ENCODE data around the gene PRKG2.
"Not testable (repeated sequence)": the region's sequence is repeated elsewhere in the genome, so short reads cannot be mapped to it uniquely, and the experiment has no call there.

Gene PRKG2, protein sequence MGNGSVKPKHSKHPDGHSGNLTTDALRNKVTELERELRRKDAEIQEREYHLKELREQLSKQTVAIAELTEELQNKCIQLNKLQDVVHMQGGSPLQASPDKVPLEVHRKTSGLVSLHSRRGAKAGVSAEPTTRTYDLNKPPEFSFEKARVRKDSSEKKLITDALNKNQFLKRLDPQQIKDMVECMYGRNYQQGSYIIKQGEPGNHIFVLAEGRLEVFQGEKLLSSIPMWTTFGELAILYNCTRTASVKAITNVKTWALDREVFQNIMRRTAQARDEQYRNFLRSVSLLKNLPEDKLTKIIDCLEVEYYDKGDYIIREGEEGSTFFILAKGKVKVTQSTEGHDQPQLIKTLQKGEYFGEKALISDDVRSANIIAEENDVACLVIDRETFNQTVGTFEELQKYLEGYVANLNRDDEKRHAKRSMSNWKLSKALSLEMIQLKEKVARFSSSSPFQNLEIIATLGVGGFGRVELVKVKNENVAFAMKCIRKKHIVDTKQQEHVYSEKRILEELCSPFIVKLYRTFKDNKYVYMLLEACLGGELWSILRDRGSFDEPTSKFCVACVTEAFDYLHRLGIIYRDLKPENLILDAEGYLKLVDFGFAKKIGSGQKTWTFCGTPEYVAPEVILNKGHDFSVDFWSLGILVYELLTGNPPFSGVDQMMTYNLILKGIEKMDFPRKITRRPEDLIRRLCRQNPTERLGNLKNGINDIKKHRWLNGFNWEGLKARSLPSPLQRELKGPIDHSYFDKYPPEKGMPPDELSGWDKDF

GRCh38 chr4:81214881-81215868 lies at the start of gene PRKG2:
Gene PRKG2, minus strand, starts transcription at chr4:81215222. Its CDS starts 10,175 bp downstream, at chr4:81205047.
- peak in 2 of 3 experiments; percentile 70 to 71 for DNase-seq

- peak in 1 of 3 experiments; percentile 28 for DNase-seq
These were observed 45.5 kb upstream of the PRKG2 start for GRCh38 chr4:81260443-81261101.

DNA sequence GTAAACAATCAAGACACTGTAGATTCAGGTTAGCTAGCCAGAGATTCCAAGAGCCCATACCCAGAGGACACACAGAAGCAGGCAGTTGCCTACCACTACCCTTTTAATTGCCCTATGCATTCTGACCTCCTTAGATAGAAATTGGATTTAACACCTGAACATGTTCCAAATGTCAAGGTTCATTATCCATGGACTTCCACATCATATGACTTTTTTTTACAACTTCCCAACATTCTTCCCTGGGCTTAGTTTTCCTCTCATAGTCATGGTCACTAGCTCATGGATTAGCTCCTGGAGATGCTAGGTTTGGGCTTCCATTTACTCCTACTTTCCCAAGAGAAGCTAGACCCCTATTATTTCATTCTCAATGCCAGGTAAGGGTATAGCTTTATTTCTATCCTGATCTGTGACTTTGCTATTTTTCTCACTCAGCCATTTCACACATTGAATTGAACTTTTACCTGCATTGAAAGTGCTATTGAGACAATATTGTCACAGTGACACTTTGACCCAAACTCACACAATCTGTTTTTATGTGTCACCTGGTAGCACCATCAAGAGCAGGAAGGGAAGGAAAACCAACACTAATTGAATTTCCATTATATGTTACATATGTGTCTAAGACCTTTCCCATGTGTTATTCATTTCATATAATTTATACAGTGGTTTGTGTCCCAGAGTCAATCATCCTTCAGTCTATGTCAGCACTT lies 44.0 kb upstream of the PRKG2 start:
- DNase-seq: no peak

DNA sequence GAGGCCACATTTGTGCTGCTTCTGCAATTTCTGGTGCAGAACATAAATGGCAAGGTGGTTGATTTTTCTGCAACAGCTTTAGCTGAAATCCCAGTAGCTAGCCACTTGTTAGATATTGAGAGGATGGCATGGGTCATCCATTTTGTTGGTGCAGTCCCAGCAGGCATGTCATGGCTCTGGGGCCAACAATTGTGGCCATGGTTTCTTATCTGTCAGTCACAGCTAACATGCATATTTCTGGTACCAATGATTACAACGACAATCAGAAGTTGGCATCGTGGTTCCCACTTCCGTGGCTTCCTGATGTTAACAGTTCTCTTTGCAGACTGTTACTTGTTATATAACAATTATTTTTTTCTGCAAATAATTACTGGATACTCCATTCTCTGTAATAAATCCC lies 42.8 kb upstream of the PRKG2 start:
- DNase-seq: no peak

DNA sequence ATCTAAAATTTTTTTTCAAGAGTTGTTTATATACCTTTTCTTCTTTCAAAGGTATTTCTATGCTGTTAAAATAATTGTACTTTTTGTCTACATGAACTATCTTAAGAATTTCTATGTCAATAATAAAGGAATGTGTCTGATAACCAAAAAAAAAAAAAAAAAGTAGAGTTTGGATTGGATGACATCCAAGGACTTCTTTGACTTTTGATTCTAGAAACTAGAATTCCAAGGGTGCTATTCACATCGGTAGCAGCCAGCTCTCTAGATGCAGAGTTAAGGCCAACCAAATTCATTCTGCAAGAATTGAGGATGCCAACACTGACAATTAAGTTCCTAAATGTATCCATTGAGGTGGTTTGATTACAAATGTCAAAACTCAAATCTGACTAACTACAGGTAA lies 42.0 kb upstream of the PRKG2 start:
- DNase-seq: no peak

DNA sequence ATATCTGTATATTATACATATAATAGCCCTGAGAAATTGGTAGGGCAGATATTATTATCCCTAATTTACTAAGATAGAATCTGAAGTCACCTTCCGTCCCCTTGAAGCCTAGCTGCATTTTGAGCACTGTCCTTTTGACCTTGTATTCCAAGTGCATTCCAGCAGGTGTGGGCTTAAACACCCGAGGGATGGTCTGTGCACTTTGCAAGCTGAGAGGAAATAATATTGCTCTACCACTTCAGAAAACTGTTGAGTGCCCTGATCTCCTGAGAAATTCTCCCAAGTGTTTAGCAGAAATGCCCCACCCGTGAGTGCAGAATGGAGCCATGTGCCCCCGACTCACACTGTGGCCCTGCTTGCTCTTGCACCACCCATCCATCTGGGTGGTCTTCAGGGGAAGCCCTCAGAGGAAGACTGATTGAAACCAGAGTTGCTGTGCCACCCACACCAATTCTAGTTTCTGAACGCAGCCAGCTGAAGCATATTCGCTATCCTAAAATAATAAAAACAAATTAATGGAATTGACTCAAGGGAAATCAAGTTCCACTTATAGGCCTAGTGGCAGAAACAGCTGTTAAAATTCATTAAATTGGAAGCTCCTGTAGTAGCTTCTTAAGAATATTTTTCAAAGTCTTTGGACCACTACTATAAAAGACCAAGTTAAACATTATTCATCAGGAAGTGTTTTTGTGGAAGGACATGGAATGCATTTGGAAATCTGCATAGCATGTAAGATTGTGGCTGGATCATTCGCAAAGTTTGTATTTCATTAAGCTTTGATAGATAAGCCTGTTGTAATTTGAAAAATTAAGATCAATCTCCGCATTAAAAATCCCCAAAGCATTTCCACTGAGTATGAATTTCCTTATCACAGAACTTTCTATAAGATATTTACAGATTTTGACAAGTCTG lies 41.3 kb upstream of the PRKG2 start:
- no peak for DNase-seq

GRCh38 chr4:81255524-81255923 lies 40.5 kb upstream of the PRKG2 start:
- no peak for DNase-seq

DNA sequence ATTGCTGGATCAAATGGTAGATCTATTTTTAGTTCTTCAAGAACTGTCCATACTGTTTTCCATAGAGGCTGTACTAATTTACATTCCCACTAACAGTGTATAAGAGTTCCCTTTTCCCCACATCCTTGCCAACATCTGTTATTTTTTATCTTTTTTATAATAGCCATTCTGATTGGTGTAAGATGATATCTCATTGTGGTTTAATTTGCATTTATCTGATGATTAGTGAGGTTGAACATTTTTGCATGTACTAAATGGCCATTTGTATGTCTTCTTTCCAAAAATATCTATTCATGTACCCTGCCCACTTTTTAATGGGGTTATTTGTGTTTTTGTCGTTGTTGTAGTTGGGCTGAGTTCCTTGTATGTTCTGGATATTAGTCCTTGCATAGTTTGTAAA lies 35.4 kb upstream of the PRKG2 start:
- DNase-seq: no peak

DNA sequence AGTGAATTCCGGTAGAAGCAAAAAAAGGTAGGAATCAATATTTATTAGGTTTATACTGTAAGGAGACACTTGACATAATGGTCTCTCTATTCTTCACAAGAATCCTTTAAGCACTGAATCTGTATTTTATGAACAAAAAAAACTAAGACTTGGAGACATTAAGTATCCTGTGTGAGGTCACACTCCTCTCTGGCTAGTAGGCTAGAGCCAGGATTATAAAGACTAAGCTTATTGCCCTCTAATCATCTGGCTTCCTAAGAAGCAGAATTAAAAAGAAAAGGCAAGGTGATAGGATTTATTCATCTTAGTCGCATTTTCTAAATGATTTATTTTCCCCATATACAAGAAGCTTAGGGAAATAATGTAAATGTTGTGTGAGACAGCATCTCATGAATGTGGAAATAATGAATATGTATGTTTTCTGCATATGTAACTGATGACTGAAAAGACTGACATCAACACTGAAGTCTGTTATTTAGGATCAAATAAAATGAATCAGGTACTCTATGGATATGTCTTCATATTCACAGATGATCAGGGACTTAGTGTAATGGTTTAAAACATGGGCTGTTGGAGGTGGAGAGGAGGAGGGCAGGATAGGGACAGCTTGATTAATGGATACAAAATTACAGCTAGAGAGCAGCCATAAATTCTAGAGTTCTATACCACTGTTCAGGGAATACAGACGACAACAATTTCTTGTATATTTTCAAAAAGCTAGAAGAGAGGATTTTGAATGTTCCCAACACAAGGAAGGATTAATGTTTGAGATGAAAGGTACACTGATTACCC lies 30.4 kb upstream of the PRKG2 start:
- DNase-seq: no peak

- peak in 1 of 3 experiments; percentile 8 for DNase-seq
These were observed 22.8 kb upstream of the PRKG2 start for GRCh38 chr4:81237791-81238190.

- no peak for DNase-seq
These were observed 21.1 kb upstream of the PRKG2 start for GRCh38 chr4:81235982-81236749.

GRCh38 chr4:81227968-81228367 lies 12.9 kb upstream of the PRKG2 start:
- peak in 2 of 3 experiments; percentile 6 to 74 for DNase-seq

- DNase-seq: peak in 2 of 3 experiments; percentile 10 to 56
These were observed 12.1 kb upstream of the PRKG2 start for GRCh38 chr4:81227138-81227537.

DNA sequence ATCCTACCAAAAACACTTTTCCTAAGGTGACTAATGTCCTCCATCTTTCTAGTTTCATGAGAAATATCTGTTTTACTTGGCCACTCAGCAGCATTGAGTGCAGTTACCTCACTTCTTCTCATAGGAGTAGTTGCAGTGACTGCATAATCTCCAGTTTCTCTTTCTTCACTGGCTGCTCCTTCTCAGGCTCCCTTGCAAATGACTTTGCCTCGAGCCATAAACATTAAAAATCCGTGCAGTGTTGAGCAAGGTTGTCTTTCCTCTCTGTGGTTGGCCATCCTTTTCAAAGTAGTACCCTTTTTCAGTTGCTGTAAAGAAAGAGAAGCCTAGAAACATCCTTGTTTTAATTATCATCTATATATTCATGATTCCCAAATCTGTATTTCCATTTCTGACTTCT lies 10.2 kb upstream of the PRKG2 start:
- DNase-seq: no peak

DNA sequence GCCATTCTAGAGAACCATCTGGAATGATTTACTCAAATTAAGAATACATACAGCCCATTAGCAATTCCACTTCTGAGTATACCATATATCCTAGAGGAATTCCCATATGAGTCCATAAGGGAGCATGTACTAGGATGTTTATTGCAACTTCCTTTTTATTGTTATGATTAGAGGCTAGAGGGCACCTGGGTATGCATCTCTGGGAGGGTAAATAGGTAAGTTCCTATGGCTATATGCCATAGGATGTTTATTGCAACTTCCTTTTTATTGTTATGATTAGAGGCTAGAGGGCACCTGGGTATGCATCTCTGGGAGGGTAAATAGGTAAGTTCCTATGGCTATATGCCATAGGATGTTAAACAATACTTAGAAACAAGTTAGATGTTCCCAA lies 7.1 kb upstream of the PRKG2 start:
- not testable (repeated sequence) for DNase-seq

DNA sequence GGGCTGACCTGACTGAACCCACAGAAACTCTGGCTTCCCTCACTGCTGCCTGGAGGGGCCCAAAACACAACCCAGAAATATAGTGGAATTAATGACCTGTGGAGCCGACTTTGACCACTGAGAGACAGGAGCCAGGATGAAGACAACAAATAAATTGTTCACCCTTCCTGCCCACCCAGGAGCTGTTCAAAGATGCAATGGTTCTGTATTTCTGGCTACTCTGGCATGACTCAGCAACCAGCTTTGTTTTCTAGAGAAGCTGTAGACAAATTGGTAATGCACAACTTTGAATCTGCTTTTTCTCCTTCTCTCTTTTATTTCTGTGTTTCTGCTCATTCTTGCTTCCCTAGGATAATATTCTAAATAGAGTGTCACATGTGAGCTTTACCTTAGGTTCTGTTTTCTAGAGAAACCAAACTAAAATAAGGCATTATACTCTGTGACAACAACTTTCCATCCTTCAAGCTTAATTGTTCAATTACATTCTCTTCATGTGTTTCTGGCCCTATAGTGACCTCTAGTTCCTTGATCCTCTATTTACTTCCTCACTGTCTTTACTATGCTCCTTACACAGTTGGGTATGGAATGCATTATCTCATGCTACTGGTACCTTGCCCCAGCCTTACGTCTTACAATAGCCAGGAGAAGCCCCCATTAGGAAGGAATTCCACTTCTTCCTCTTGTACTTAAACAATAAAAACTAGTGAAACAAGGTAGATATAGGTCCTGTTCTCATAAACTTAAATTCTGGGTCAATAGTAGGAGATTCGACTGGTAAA lies 6.5 kb upstream of the PRKG2 start:
- DNase-seq: no peak

- no peak for DNase-seq
These were observed 5.2 kb upstream of the PRKG2 start for GRCh38 chr4:81220271-81220670.

DNA sequence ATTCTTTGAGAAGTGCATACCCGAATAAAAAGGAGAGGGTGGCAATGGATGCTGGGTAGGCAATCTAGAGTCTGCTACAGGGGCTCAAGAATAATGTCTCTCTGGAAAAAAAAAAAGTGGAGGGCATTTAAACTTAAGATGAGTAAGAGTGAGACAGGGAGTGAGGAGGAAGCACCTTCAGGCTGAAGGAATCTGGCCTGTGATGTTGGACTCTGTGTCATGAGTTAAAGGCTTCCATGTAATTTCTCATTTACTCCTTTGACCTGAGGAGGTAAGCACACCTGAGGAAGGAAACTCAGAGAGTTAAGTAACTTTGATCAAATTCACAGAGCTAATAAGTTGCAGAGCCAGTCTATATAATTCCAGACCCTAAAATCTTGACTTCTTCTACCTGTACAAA lies 3.2 kb upstream of the PRKG2 start:
- DNase-seq: no peak
